AG09309 (cell line): ENCODE measurements around the gene SATB1.

Experiments
- DNase-seq: peaks from one replicate; pipeline ENCODE4 v3.0.0-alpha.2; 2010; ENCODE audit warnings: low read depth
- H3K4me3 ChIP-seq: 2 replicates; pipeline ENCODE4 v1.5.1; 2011; ENCODE audit warnings: mild to moderate bottlenecking, low read depth, low read length, moderate library complexity; ENCODE audit not compliant: control insufficient read depth
- TF ChIP-seq, protein P1 (sequence below): IDR thresholded peaks from 2 replicates; pipeline ENCODE4 v1.5.1; 2011; ENCODE audit warnings: mild to moderate bottlenecking, low read depth, low read length, inconsistent platforms; ENCODE audit not compliant: insufficient read depth, control insufficient read depth; ENCODE audit errors: missing control alignments

Gene SATB1

GRCh38 chr3:18307529-18307928, 117.6 kb downstream of the SATB1 start:
- DNase-seq = no peak
- TF ChIP-seq, protein P1, sequence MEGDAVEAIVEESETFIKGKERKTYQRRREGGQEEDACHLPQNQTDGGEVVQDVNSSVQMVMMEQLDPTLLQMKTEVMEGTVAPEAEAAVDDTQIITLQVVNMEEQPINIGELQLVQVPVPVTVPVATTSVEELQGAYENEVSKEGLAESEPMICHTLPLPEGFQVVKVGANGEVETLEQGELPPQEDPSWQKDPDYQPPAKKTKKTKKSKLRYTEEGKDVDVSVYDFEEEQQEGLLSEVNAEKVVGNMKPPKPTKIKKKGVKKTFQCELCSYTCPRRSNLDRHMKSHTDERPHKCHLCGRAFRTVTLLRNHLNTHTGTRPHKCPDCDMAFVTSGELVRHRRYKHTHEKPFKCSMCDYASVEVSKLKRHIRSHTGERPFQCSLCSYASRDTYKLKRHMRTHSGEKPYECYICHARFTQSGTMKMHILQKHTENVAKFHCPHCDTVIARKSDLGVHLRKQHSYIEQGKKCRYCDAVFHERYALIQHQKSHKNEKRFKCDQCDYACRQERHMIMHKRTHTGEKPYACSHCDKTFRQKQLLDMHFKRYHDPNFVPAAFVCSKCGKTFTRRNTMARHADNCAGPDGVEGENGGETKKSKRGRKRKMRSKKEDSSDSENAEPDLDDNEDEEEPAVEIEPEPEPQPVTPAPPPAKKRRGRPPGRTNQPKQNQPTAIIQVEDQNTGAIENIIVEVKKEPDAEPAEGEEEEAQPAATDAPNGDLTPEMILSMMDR = no peak
- no peak overlapping the region for H3K4me3 ChIP-seq

GRCh38 chr3:18302517-18302916, 122.6 kb downstream of the SATB1 start:
- TF ChIP-seq, protein P1 = no peak
- H3K4me3 ChIP-seq = no peak overlapping the region
- DNase-seq = peak; percentile 80

DNA sequence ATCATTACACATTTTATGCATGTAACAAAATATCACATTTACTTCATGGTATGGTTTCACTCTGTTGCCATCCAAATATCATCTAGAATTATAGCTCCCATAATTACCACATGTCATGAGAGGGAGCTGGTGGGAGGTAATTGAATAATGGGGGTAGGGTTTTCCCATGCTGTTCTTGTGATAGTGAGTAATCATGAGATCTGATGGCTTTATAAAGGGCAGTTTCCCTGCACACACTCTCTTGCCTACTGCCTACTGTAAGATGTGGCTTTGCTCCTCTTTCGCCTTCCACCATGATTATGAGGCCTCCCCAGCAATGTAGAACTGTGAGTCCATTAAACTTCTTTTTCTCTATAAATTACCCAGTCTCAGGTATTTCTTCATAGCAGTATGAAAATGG, 123.4 kb downstream of the SATB1 start:
- TF ChIP-seq, protein P1 = no peak
- no peak for DNase-seq
- H3K4me3 ChIP-seq = no peak overlapping the region

- peak; percentile 8 for DNase-seq
- no peak overlapping the region for H3K4me3 ChIP-seq
- TF ChIP-seq, protein P1 = no peak
These were observed 124.2 kb downstream of the SATB1 start for GRCh38 chr3:18300916-18301315.

GRCh38 chr3:18297126-18297525, 128.0 kb downstream of the SATB1 start:
- TF ChIP-seq, protein P1 = no peak
- no peak overlapping the region for H3K4me3 ChIP-seq
- DNase-seq = no peak
